Body of pancreas (tissue), 4 donors: ENCODE measurements around the gene RALB. TPM values are rescaled to one million over a fixed set of nuclear protein-coding genes. Genes with fewer than 3 reads are reported as not detected.

ENCODE experiments used
- ATAC-seq: fragments of 150-250 bp; one replicate; pipeline ENCODE4 v1.9.1; 2016
- DNase-seq, 4 donors: peaks; one replicate each; pipeline ENCODE4 v3.0.0-alpha.2; 2019
- H3K27ac ChIP-seq, 4 donors: fragments of 200-600 bp; sonication (generic); 1 replicate in 3 of 4; 2 replicates in 1 of 4; pipeline versions ENCODE4 v1.5.1 to v1.6.1; 2016 to 2019; ENCODE audit warnings: mild to moderate bottlenecking in 1 of 4, mixed read lengths in 1 of 4, moderate library complexity in 1 of 4
- H3K27me3 ChIP-seq, 2 donors: fragments of 200-600 bp; sonication (generic); one replicate each; pipeline ENCODE4 v1.6.0; 2016; ENCODE audit warnings: mild to moderate bottlenecking in 1 of 2
- H3K36me3 ChIP-seq, 2 donors: fragments of 200-600 bp; sonication (generic); replicated peaks in 1 of 2; 2 replicates each; pipeline ENCODE4 v1.5.1; 2016; ENCODE audit warnings: low read depth in 2 of 2; ENCODE audit not compliant: insufficient read depth in 1 of 2
- H3K4me1 ChIP-seq: fragments of 200-600 bp; sonication (generic); one replicate; pipeline ENCODE4 v1.6.0; 2016
- H3K4me3 ChIP-seq, 2 donors: fragments of 200-600 bp; sonication (generic); 1 replicate in 1 of 2; 2 replicates in 1 of 2; pipeline ENCODE4 v1.5.1; 2016 to 2019
- H3K9me3 ChIP-seq, 3 donors: fragments of 200-600 bp; sonication (generic); 1 replicate in 2 of 3; 2 replicates in 1 of 3; pipeline ENCODE4 v1.5.1; 2016
- CTCF ChIP-seq, 7 experiments: fragments of 450-650 bp in 4 of 7; fragments of 200-600 bp in 3 of 7; sonication (generic) in 3 of 7; IDR thresholded peaks; one replicate each; pipeline ENCODE4 v1.5.1; 2016 to 2019; ENCODE audit warnings: antibody characterized with exemption in 7 of 7
- POLR2A ChIP-seq, 3 donors: fragments of 450-650 bp; IDR thresholded peaks; one replicate each; pipeline ENCODE4 v1.6.1; 2016; ENCODE audit warnings: antibody characterized with exemption in 3 of 3, mild to moderate bottlenecking in 2 of 3
- WGBS, 2 donors: methylation state at CpG; one replicate each; pipeline ENCODE4 v1.1.5; 2017; 5-methylcytosine and 5-hydroxymethylcytosine counted together
- intact Hi-C: fragments of 100-400 bp; cut with DNase I; formaldehyde crosslinking; loops from one replicate; pipeline ENCODE4 v1.15.1; 2023
- total RNA-seq, 2 donors: library from RNA; depleted of rRNA; stranded (reverse); fragments of >200 nt; gene quantifications; one replicate each; pipeline ENCODE4 v1.1.0, GENCODE V29; 2016

RALB gene
- total RNA-seq, 2 donors from 2014 or later: 17.8 to 21.3 TPM

- ATAC-seq (peak; percentile 10), DNase-seq (no peak)
Measured at GRCh38 chr2:120244656-120245519, 7.8 kb upstream of the RALB start.

GRCh38 chr2:120245520-120246332 lies 6.9 kb upstream of the RALB start:
- no peaks in the 10 kb centered on the region for H3K36me3 ChIP-seq
- DNase-seq: peak; percentile 36 to 68 (median 60)
- H3K4me1 ChIP-seq: peaks cover 23% of the 10 kb centered on the region
- TF ChIP-seq CTCF (IDR thresholded peaks at IDR 0.05): no peak
- TF ChIP-seq POLR2A (IDR thresholded peaks at IDR 0.05): peak in 2 of 3 donors; percentile 32
- no peaks in the 10 kb centered on the region for H3K27me3 ChIP-seq
- peak overlapping the region; percentile 48 to 78 (median 74) for H3K27ac ChIP-seq
- H3K4me3 ChIP-seq: no peak overlapping the region
- H3K9me3 ChIP-seq: no peaks in the 10 kb centered on the region
- intact Hi-C loops: no loop called here
- 48 to 59% methylated on average over 11 to 15 of the region's 15 CpGs for WGBS, 2 donors
- peak; percentile 86 for ATAC-seq

More at GRCh38 chr2:120244656-120245519, 7.8 kb upstream of the RALB start:
- Histone ChIP-seq H3K9me3 (no peaks in the 10 kb centered on the region), H3K36me3 (no peaks in the 10 kb centered on the region), H3K4me1 (peaks cover 23% of the 10 kb centered on the region), H3K27me3 (no peaks in the 10 kb centered on the region), H3K27ac (peak overlapping the region; percentile 48 to 78 (median 74)), H3K4me3 (no peak overlapping the region)
- 40 to 60% methylated on average over 11 to 12 of the region's 12 CpGs for WGBS, 2 donors
- TF ChIP-seq POLR2A (IDR thresholded peaks at IDR 0.05) (no peak), CTCF (IDR thresholded peaks at IDR 0.05) (no peak)
- intact Hi-C loops: no loop called here

- Histone ChIP-seq H3K27me3 (no peaks in the 10 kb centered on the region), H3K9me3 (no peaks in the 10 kb centered on the region), H3K27ac (peak overlapping the region in 3 of 4 donors; percentile 48 to 75 (median 74)), H3K4me1 (peaks cover 23% of the 10 kb centered on the region), H3K36me3 (no peaks in the 10 kb centered on the region), H3K4me3 (no peak overlapping the region)
- intact Hi-C loops: no loop called here
- ATAC-seq (no peak), DNase-seq (no peak)
- 59 to 68% methylated on average over 20 of the region's 20 CpGs for WGBS, 2 donors
- no peak for TF ChIP-seq CTCF (IDR thresholded peaks at IDR 0.05)
- TF ChIP-seq POLR2A (IDR thresholded peaks at IDR 0.05): no peak
Measured at GRCh38 chr2:120246546-120247300, 5.9 kb upstream of the RALB start.

- H3K4me3 ChIP-seq: no peak overlapping the region
- H3K4me1 ChIP-seq: peaks cover 27% of the 10 kb centered on the region
- ATAC-seq: no peak
- no peak overlapping the region for H3K27ac ChIP-seq
- TF ChIP-seq POLR2A (IDR thresholded peaks at IDR 0.05): no peak
- TF ChIP-seq CTCF (IDR thresholded peaks at IDR 0.05): no peak
- H3K27me3 ChIP-seq: no peaks in the 10 kb centered on the region
- DNase-seq: no peak
- WGBS, 2 donors: 60 to 68% methylated on average over 6 of the region's 6 CpGs
- intact Hi-C loops: no loop called here
- no peaks in the 10 kb centered on the region for H3K36me3 ChIP-seq
- no peaks in the 10 kb centered on the region for H3K9me3 ChIP-seq
Measured at GRCh38 chr2:120247851-120248250, 4.8 kb upstream of the RALB start.
